HG02852 (cell line): ENCODE results near the gene YWHAH.
A peak's percentile ranks its signal among the peaks of the same experiment; 100 is the strongest.

Source experiments
- ATAC-seq: cut with Tn5 transposase; IDR thresholded peaks from one replicate; pipeline ENCODE4 v1.9.1; 2021; ENCODE audit warnings: mild to moderate bottlenecking, moderate library complexity; ENCODE audit not compliant: unreplicated experiment

YWHAH gene

GRCh38 chr22:31943978-31944699, at the start of gene YWHAH:
Gene YWHAH (plus strand): TSS chr22:31944535. CDS start chr22:31944734, 199 bp downstream.
- peak; percentile 58 for ATAC-seq

- ATAC-seq: no peak
Observed at GRCh38 chr22:31895411-31896123, 48.8 kb upstream of the YWHAH start.

GRCh38 chr22:31896472-31896871, 47.9 kb upstream of the YWHAH start:
- no peak for ATAC-seq

DNA sequence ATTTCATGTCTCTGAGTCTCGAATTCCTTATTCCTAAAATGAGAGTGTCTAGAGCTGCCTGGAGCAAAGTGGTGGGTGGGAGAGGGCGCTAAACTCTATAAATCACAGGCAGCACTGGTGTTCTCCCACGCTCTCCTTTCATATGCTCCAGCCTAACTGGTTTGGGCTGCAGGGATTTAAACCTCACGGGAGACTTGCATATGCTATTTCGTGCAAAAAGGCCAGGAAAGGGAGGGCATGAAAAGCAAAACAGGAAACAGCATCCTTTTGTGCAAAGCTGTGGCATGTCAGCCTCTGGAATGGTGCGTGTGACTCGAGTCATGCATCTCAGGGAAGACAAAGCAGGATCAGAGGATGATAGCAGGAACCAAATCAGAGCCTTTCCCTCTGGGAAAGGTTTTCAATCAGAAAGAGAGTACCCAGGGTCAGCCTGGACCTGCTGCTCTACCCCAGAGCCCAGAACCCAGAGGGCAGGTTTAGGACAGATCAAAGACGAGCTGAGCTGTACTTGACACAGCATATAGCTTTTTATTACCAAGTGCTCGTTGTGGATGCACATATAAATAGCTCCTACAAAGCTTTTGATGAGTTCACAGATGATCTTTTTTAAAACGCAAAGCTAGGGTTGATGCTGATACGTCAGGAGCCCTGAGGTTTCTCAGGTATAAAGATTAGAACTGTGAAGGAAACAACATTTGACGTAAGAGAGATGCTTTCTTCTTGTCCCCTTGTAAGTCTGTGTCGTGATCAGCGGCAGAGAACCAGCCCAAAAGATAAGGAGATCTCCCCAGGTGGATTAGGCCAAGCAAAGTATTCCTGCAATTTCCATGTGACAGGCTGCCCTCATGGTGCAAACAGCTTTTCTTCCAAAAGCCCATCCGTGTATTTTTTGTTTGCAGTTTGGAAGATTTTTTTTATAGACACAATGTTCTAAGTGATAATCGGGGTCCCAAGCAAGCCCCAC, 46.2 kb upstream of the YWHAH start:
- ATAC-seq: no peak

DNA sequence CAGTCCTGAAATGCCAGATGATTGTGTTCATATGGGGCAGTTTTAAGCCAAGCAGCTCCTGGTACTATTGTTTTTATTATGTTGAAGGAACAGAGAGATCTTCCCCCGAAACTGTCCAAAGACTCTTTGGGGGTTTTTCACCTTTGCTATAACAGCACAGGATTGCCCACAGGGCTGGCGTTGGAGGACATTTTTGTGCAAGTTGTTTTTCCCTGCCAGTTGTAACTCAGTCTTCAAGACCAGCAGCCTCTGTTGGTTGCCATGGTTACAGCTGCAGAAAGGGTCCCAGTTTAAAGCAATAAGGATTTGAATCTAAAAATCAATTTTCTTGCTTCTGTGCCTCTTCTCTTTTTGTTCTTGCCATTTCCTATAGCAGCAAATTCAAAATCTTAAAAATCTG, 45.4 kb upstream of the YWHAH start:
- ATAC-seq: no peak

DNA sequence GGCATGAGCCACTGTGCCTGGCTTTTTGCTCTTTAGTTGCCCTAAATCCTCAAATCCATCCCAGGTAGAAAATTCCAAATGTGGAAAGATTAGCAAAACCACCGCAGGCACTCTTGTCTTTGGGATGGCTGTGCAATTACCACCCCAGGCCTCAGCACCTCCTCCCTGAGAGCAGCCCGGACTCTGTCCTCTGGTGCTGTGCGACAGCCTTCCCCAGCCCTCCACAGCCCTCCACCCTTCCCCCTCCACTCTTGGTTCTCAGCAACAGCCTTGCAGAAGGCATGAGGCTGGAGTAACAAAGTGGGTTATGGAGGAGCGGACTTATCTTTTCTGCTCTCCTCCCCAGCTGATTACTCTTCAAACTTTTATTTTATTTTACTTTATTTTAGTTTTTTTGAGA, 44.7 kb upstream of the YWHAH start:
- ATAC-seq: no peak

GRCh38 chr22:31901388-31902137, 42.8 kb upstream of the YWHAH start:
- no peak for ATAC-seq

GRCh38 chr22:31904651-31905050, 39.7 kb upstream of the YWHAH start:
- ATAC-seq: no peak

DNA sequence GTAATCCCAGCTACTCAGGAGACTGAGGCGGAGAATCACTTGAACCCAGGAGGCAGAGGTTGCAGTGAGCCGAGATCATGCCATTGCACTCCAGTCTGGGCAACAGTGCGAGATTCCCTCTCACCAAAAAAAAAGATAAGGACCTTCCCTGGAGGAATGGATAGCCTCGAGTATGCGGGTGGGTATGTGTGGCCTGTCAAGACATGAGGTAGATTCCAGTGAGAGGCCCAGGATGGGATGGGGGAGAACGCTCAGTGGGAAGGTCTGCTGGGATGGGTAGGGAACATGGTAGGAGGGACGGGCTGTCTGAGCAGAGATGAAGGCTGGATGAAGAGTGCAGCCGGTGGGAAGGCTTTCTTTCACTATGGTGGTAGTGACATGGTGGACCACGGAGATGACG, 39.0 kb upstream of the YWHAH start:
- ATAC-seq: no peak

- no peak for ATAC-seq
Observed at GRCh38 chr22:31906086-31906485, 38.2 kb upstream of the YWHAH start.

GRCh38 chr22:31906569-31906968, 37.8 kb upstream of the YWHAH start:
- no peak for ATAC-seq

- ATAC-seq: no peak
Observed at GRCh38 chr22:31909977-31910376, 34.4 kb upstream of the YWHAH start.

DNA sequence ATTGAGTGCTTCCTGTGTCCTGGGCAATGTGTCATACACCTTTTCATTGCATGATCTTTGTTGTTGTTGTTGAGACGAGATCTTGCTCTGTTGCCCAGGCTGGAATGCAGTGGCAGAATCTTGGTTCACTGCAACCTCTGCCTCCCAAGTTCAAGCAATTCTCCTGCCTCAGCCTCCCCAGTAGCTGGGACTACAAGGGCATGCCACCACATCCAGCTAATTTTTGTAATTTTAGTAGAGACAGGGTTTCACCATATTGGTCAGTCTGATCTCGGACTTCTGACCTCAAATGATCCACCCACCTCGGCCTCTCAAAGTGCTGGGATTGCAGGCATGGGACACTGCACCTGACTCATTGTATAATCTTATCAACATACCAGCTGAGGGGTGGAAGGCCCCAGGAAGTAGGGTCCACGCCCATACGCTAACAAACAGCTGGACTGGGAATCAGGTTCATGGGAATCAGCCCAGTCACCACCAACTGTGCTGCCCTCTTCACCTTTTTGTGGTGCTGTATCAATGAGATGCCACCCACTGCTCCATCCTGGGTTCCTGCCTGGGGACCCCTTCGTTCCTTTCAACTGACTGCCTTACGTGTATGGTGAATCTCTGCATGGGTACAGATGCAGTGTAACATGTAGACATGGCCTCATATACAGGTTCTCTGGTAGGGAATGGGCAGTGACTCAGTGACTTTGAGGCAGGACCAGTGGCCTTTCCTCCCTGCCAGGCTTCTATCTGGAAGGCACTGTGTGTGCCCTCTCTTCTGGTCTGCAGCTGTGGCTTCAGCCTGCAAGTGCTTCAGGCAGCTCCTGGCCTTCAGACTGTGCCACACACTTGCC, 32.5 kb upstream of the YWHAH start:
- ATAC-seq: no peak

- no peak for ATAC-seq
Observed at GRCh38 chr22:31912407-31912743, 32.0 kb upstream of the YWHAH start.

- ATAC-seq: no peak
Observed at GRCh38 chr22:31915586-31915985, 28.7 kb upstream of the YWHAH start.

GRCh38 chr22:31917227-31917921, 27.0 kb upstream of the YWHAH start:
- no peak for ATAC-seq

DNA sequence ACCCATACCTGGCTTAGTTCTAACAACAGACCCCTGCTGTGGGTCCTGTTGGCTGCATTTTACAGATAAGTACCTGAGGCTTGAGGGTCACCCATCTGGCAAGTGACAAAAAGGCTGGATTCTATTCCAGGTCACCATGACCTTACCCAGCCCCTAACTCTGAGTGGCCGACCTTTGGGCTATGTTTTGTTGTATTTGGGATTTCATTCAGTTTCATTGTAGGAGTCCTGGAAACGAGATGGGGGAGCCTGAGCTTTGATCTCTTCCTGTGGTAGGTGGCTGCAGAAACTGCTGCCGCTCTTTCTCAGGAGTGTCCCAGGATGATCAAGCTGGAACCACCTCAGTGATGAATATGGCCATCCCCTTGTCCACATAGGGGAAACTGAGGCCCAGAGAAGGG, 24.6 kb upstream of the YWHAH start:
- ATAC-seq: no peak

DNA sequence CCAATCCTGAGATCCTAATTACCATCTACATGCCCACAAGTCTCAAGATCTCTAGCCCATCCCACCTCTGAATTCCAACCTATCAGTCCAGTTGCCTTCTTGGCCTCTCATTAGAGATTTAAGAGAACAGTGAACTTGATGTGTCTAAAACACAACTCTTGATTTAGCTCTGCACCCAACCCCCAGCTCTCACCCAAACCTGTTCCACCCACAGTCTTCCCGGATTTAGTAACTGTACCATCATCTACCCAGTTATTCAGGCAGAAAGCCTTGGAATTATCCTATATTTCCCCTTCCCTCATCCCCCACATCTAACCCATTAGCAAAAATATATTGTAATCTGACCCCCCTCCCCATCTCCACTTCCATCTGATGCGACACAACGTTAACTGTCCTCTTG, 24.0 kb upstream of the YWHAH start:
- ATAC-seq: no peak

DNA sequence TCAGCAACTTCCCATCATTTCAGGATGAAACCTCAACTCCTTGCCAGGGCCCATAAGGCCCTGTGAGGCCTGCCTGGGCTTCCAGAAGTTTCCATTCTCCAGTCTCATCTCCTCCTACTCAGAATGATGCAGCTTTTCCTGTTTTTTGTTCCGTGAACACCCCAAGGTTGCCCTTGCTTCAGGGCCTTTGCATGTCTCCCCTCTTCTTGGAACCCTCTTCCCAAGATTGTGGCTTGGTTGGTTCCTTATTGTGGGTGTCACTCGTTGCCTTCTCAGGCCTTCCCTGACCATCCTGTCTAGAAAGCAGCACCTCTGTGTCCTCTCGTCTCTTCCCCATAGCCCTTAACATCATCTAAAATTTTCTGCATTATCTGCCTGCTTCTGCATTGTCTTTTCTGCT, 23.2 kb upstream of the YWHAH start:
- no peak for ATAC-seq
